GM12878 (cell line): ENCODE data around the gene NUCB1. TPM values are rescaled to one million over a fixed set of nuclear protein-coding genes. Genes with fewer than 3 reads are reported as not detected.

Source experiments
- ATAC-seq: fragments of 200-7000 bp; cut with Tn5 transposase; 3 replicates; pipeline ENCODE4 v1.9.1; 2020; ENCODE audit warnings: mild to moderate bottlenecking, moderate library complexity
- BruUV-seq: library from RNA; stranded (reverse); fragments of 400-500 nt; replicated peaks from 2 replicates; lab custom pipeline; 2021; lab: Mats Ljungman, UMichigan
- CTCF ChIA-PET: fragments of 300-600 bp; sonication (Branson Sonifier 250); formaldehyde crosslinking; extraction: SDS; loops from one replicate; lab custom pipeline; 2021; ENCODE audit warnings: inconsistent platforms; lab: Yijun Ruan, JAX
- POLR2A ChIA-PET: fragments of 350-600 bp; formaldehyde crosslinking; extraction: SDS; loops from one replicate; lab custom pipeline; 2021; ENCODE audit warnings: inconsistent platforms; lab: Charles Lee
- RAD21 ChIA-PET: fragments of 300-600 bp; sonication (Branson Sonifier 250); formaldehyde crosslinking; loops from one replicate; lab custom pipeline; 2023; ENCODE audit warnings: antibody characterized with exemption; ENCODE audit not compliant: unreplicated experiment; lab: Charles Lee
- SMC1A ChIA-PET: fragments of 300-600 bp; sonication (Branson Sonifier 250); formaldehyde crosslinking; loops from one replicate; lab custom pipeline; 2023; ENCODE audit not compliant: unreplicated experiment, uncharacterized antibody; lab: Charles Lee
- DNase-seq: peaks from one replicate; pipeline ENCODE4 v3.0.0-alpha.2; 2011; ENCODE audit warnings: low read depth, low spot score
- FAIRE-seq: peaks from 3 replicates; lab custom pipeline; 2011; peaks lifted over from hg19 to GRCh38; lab: Jason Lieb, UNC
- H2AFZ ChIP-seq: 2 replicates; pipeline ENCODE4 v1.6.0; 2011; ENCODE audit warnings: low read depth, low read length, control low read depth; ENCODE audit not compliant: control insufficient read depth
- H3K27ac ChIP-seq: 2 replicates; pipeline ENCODE4 v1.5.1; 2011; ENCODE audit warnings: control low read depth; ENCODE audit not compliant: control insufficient read depth, insufficient read depth
- H3K27me3 ChIP-seq, 2 experiments: replicated peaks in 1 of 2; 2 replicates each; pipeline versions ENCODE4 v1.6.0 to v1.6.1; 2011; ENCODE audit warnings: low read length in 1 of 2; ENCODE audit not compliant: control insufficient read depth in 2 of 2, insufficient read depth in 2 of 2
- H3K36me3 ChIP-seq, 2 experiments: 2 replicates each; pipeline ENCODE4 v1.5.1; 2011; ENCODE audit warnings: low read length in 1 of 2; ENCODE audit not compliant: control insufficient read depth in 2 of 2, insufficient read depth in 2 of 2
- H3K4me1 ChIP-seq: 2 replicates; pipeline ENCODE4 v1.6.1; 2011; ENCODE audit warnings: mild to moderate bottlenecking, low read length, moderate library complexity, mixed read lengths; ENCODE audit not compliant: control insufficient read depth, insufficient read depth
- H3K4me2 ChIP-seq: 2 replicates; pipeline ENCODE4 v1.6.0; 2011; ENCODE audit warnings: control low read depth; ENCODE audit not compliant: control insufficient read depth, insufficient read depth
- H3K4me3 ChIP-seq: fragments of 200-600 bp; sonication (generic); 2 replicates; pipeline ENCODE4 v1.5.1; 2016
- H3K79me2 ChIP-seq: 2 replicates; pipeline ENCODE4 v1.6.0; 2011; ENCODE audit warnings: low read length; ENCODE audit not compliant: control insufficient read depth, insufficient read depth
- H3K9ac ChIP-seq: 2 replicates; pipeline ENCODE4 v1.8.0; 2011; ENCODE audit warnings: low read length, control low read depth, mixed read lengths; ENCODE audit not compliant: control insufficient read depth, insufficient read depth
- H3K9me3 ChIP-seq: replicated peaks from 3 replicates; pipeline ENCODE4 v1.5.1; 2011; ENCODE audit warnings: mild to moderate bottlenecking, low read length; ENCODE audit not compliant: control insufficient read depth, insufficient read depth
- H4K20me1 ChIP-seq: 2 replicates; pipeline ENCODE4 v1.6.0; 2011; ENCODE audit not compliant: control insufficient read depth, insufficient read depth
- BACH1 ChIP-seq: fragments of 450-650 bp; IDR thresholded peaks from 2 replicates; pipeline ENCODE4 v1.6.1; 2017; ENCODE audit warnings: mild to moderate bottlenecking, borderline replicate concordance
- CBX5 ChIP-seq: sonication (generic); IDR thresholded peaks from 2 replicates; pipeline ENCODE4 v1.6.1; 2016; ENCODE audit warnings: low read depth, moderate library complexity, mild to moderate bottlenecking, inconsistent platforms
- CREB1 ChIP-seq: IDR thresholded peaks from 2 replicates; pipeline ENCODE4 v1.6.1; 2012; ENCODE audit warnings: low read depth, mild to moderate bottlenecking, inconsistent platforms
- EGR1 ChIP-seq, 2 experiments: IDR thresholded peaks; 1 replicate in 1 of 2; 2 replicates in 1 of 2; pipeline ENCODE4 v1.6.1; 2011 to 2012; ENCODE audit warnings: low read depth in 2 of 2, low read length in 2 of 2, borderline replicate concordance in 1 of 2, mild to moderate bottlenecking in 1 of 2, moderate library complexity in 1 of 2
- KLF5 ChIP-seq: fragments of 450-650 bp; IDR thresholded peaks from 2 replicates; pipeline ENCODE4 v1.6.1; 2014; ENCODE audit warnings: mild to moderate bottlenecking; ENCODE audit not compliant: partially characterized antibody
- LARP7 ChIP-seq: fragments of 450-650 bp; IDR thresholded peaks from 2 replicates; pipeline ENCODE4 v1.6.1; 2017; ENCODE audit warnings: mild to moderate bottlenecking
- MEF2A ChIP-seq: IDR thresholded peaks from 2 replicates; pipeline ENCODE4 v1.6.1; 2011; ENCODE audit warnings: low read depth, mild to moderate bottlenecking, low read length, moderate library complexity; ENCODE audit not compliant: insufficient read depth
- NR2C2 ChIP-seq: IDR thresholded peaks from 2 replicates; pipeline ENCODE4 v1.6.1; 2011; ENCODE audit warnings: borderline replicate concordance, low read depth; ENCODE audit not compliant: control insufficient read depth, insufficient read length
- POU2F2 ChIP-seq: IDR thresholded peaks from 3 replicates; pipeline ENCODE4 v1.6.1; 2011; ENCODE audit warnings: low read depth, mild to moderate bottlenecking, low read length, borderline replicate concordance
- RAD51 ChIP-seq: fragments of 450-650 bp; IDR thresholded peaks from 2 replicates; pipeline ENCODE4 v1.6.1; 2016; ENCODE audit warnings: moderate library complexity, mild to moderate bottlenecking, inconsistent platforms
- SPI1 ChIP-seq: IDR thresholded peaks from 2 replicates; pipeline ENCODE4 v1.6.1; 2011; ENCODE audit warnings: low read depth, mild to moderate bottlenecking, low read length, moderate library complexity, borderline replicate concordance; ENCODE audit not compliant: insufficient read depth
- STAT1 ChIP-seq: fragments of 450-650 bp; conservative IDR thresholded peaks from 2 replicates; pipeline ENCODE4 v1.6.1; 2014; ENCODE audit warnings: antibody characterized with exemption, mild to moderate bottlenecking
- TCF12 ChIP-seq: IDR thresholded peaks from 2 replicates; pipeline ENCODE4 v1.6.1; 2011; ENCODE audit warnings: low read depth, mild to moderate bottlenecking, low read length
- YY1 ChIP-seq: IDR thresholded peaks from 2 replicates; pipeline ENCODE4 v1.6.1; 2011; ENCODE audit warnings: low read depth, mild to moderate bottlenecking, low read length
- ZSCAN29 ChIP-seq: fragments of 450-650 bp; IDR thresholded peaks from 2 replicates; pipeline ENCODE4 v1.6.1; 2017; ENCODE audit warnings: mild to moderate bottlenecking, moderate library complexity
- WGBS: methylation state at CpG from one replicate; pipeline ENCODE4 v1.1.6; 2016; ENCODE audit warnings: low lambda C conversion rate; ENCODE audit not compliant: insufficient replicate concordance, insufficient coverage; ENCODE audit errors: missing lambda C conversion rate; 5-methylcytosine and 5-hydroxymethylcytosine counted together
- in situ Hi-C: fragments of 300-500 bp; cut with MboI; formaldehyde crosslinking; loops from 9 replicates; pipeline ENCODE4 v1.14.3; 2018; ENCODE audit warnings: mixed read lengths
- intact Hi-C: fragments of 100-400 bp; cut with micrococcal nuclease; formaldehyde crosslinking; loops from one replicate; pipeline ENCODE4 v1.14.2; 2022; ENCODE audit not compliant: unreplicated experiment
- polyA plus RNA-seq, 11 experiments: library from polyadenylated mRNA; depleted of rRNA in 4 of 11; unstranded in 6 of 11; stranded (reverse) in 5 of 11; fragments of >200 nt; fragmentation: Nextera tagmentation in 4 of 11; fragmentation: Illumina TruSeq in 1 of 11; extraction: Ambion mirVana in 4 of 11; extraction: Trizol in 1 of 11; gene quantifications; 1 replicate in 1 of 11; 2 replicates in 10 of 11; pipeline versions ENCODE4 v1.2.1 to v1.2.3, GENCODE V29; 2011 to 2016; ENCODE audit warnings: inconsistent platforms in 2 of 11, missing spikeins in 2 of 11, low read depth in 1 of 11
- total RNA-seq, 4 experiments: library from RNA; depleted of rRNA in 3 of 4; stranded (reverse); fragments of >200 nt in 3 of 4; fragmentation: Illumina TruSeq in 1 of 4; extraction: Trizol in 1 of 4; gene quantifications; 2 replicates each; pipeline versions ENCODE4 v1.2.1 to v1.2.3, GENCODE V29; 2013 to 2021
- TF ChIP-seq, protein P1 (sequence below): IDR thresholded peaks from 2 replicates; pipeline ENCODE4 v1.6.1; 2011; ENCODE audit warnings: low read depth, mild to moderate bottlenecking, low read length, moderate library complexity, borderline replicate concordance; ENCODE audit errors: extremely low read depth
- TF ChIP-seq, protein P2 (sequence below): IDR thresholded peaks from 2 replicates; pipeline ENCODE4 v1.6.1; 2012; ENCODE audit warnings: low read length, inconsistent platforms
- TF ChIP-seq, protein P3 (sequence below): fragments of 450-650 bp; IDR thresholded peaks from 2 replicates; pipeline ENCODE4 v1.6.1; 2016; ENCODE audit warnings: mild to moderate bottlenecking
- TF ChIP-seq, protein P4 (sequence below): IDR thresholded peaks from 2 replicates; pipeline ENCODE4 v1.6.1; 2011; ENCODE audit warnings: low read depth, low read length, improper control_type of control experiment, borderline replicate concordance

The NUCB1 gene
- total and polyA plus RNA-seq, 10 of the 15 experiments (the other 5 are each of a cell fraction or from before 2014, with no cell fraction given): 1.8 to 112 (median 44.5) TPM

DNA sequence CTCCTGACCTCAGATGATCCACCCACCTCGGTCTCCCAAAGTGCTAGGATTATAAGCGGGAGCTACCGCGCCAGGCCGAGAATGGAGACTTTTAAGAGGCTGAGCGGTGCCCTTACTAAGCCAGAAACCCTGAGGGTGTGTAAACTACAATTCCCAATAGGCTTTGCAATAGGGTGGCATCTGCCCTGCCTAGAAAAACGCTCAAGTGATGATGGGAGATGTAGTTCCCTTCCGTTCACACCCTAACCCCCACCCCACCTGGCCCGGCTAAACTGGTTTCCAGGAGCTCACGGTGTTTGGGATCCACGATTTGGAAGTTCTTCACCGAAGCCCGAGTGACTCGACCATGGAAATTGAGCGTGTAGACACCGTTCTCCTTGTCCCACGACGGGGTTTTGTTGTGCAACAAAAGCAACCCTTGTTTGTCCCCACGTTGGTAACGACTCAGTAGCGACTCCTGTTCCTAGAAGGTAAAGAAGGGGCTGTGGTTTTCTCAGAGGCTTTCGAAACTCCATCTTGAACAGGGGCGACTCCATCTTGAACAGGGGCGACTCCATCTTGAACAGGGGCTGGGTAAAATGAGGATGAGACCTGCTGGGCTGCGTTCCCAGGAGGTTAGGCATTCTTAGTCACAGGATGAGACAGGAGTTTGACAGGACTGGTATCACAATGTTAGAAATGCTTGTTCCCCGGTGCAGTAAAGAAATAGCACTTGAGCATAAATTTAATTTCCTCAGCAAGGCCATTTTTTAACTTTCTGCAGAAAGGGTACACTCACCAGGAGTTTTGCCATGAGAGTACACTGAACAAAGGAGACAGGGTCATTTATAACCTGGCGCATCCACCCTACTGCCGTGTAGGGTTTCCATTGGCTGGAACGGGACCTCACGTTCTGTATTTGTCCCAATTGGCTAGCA is 18.1 kb upstream of the NUCB1 start (continued):
- TF ChIP-seq, protein P1, sequence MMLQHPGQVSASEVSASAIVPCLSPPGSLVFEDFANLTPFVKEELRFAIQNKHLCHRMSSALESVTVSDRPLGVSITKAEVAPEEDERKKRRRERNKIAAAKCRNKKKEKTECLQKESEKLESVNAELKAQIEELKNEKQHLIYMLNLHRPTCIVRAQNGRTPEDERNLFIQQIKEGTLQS: no peak
- TF ChIP-seq TCF12 (no peak), POU2F2 (no peak; the same call in 2 of the 3 replicates), CBX5 (0 out of 2 replicates have a peak, but pooled peaks have one; percentile 70)
- TF ChIP-seq, protein P2, sequence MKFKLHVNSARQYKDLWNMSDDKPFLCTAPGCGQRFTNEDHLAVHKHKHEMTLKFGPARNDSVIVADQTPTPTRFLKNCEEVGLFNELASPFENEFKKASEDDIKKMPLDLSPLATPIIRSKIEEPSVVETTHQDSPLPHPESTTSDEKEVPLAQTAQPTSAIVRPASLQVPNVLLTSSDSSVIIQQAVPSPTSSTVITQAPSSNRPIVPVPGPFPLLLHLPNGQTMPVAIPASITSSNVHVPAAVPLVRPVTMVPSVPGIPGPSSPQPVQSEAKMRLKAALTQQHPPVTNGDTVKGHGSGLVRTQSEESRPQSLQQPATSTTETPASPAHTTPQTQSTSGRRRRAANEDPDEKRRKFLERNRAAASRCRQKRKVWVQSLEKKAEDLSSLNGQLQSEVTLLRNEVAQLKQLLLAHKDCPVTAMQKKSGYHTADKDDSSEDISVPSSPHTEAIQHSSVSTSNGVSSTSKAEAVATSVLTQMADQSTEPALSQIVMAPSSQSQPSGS: no peak

DNA sequence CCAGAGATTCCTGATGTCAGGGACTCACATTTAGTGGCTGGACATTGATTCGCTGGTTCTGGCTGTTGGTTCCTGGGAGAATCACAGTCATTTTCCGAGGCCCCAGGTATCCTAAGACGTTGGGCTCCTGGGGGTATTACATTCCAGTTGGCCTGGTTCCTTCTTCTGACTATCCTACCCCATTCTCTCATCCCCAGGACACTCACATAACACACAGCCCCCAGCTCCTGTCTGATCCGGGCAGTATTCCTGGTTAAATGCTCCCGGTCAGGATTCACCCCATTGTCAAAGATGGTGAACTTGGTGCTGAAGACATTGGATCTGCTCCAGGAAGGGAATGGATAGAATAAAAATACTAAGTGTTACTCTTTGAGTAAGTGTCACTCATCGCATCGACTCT is 16.4 kb upstream of the NUCB1 start:
- no peak for ATAC-seq
- no peak overlapping the region for H3K9ac ChIP-seq
- SMC1A ChIA-PET: no interaction called here
- no peaks in the 10 kb centered on the region for H3K36me3 ChIP-seq
- H4K20me1 ChIP-seq: no peaks in the 10 kb centered on the region
- no peak overlapping the region for H2AFZ ChIP-seq
- no peak for FAIRE-seq
- POLR2A ChIA-PET: interaction anchor here (0.7 to 0.9 kb wide), 2 partner anchors 16 to 243 kb away, joined by 3 read pairs; partner anchors contain the start of gene NUCB1
- peaks cover 14% of the 10 kb centered on the region for H3K4me1 ChIP-seq
- no TSS peak for BruUV-seq
- H3K4me2 ChIP-seq: no peak overlapping the region
- H3K27ac ChIP-seq: no peak overlapping the region
- intact Hi-C loops: no loop called here
- H3K79me2 ChIP-seq: no peaks in the 10 kb centered on the region; the same call in none of the 2 replicates
- DNase-seq: no peak
- peaks cover 5% of the 10 kb centered on the region; the same call in 2 of the 3 replicates for H3K9me3 ChIP-seq
- WGBS: 90% methylated on average over 7 of the region's 7 CpGs
- RAD21 ChIA-PET: no interaction called here
- CTCF ChIA-PET: no interaction called here
- no peaks in the 10 kb centered on the region for H3K27me3 ChIP-seq
- H3K4me3 ChIP-seq: no peak overlapping the region
- in situ Hi-C loops: no loop called here
- no peak for TF ChIP-seq SPI1
- TF ChIP-seq KLF5: no peak
- no peak for TF ChIP-seq YY1
- no peak for TF ChIP-seq BACH1
- TF ChIP-seq LARP7: no peak
- TF ChIP-seq CREB1: no peak
- TF ChIP-seq ZSCAN29: no peak
- no peak for TF ChIP-seq MEF2A
- TF ChIP-seq, protein P3, sequence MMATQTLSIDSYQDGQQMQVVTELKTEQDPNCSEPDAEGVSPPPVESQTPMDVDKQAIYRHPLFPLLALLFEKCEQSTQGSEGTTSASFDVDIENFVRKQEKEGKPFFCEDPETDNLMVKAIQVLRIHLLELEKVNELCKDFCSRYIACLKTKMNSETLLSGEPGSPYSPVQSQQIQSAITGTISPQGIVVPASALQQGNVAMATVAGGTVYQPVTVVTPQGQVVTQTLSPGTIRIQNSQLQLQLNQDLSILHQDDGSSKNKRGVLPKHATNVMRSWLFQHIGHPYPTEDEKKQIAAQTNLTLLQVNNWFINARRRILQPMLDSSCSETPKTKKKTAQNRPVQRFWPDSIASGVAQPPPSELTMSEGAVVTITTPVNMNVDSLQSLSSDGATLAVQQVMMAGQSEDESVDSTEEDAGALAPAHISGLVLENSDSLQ: no peak
- TF ChIP-seq RAD51: no peak
- TF ChIP-seq, protein P4, sequence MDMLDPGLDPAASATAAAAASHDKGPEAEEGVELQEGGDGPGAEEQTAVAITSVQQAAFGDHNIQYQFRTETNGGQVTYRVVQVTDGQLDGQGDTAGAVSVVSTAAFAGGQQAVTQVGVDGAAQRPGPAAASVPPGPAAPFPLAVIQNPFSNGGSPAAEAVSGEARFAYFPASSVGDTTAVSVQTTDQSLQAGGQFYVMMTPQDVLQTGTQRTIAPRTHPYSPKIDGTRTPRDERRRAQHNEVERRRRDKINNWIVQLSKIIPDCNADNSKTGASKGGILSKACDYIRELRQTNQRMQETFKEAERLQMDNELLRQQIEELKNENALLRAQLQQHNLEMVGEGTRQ: no peak
- TF ChIP-seq EGR1 (IDR thresholded peaks at IDR 0.05; ENCODE audit: borderline replicate concordance in 1 of 2, low read depth in 2 of 2, low read length in 2 of 2): no peak
- no peak for TF ChIP-seq NR2C2
- no peak for TF ChIP-seq STAT1
